ENCODE measurements around the gene GSTP1.
"Not testable (repeated sequence)": the region's sequence is repeated elsewhere in the genome, so short reads cannot be mapped to it uniquely, and the experiment has no call there.

The GSTP1 gene

GRCh38 chr11:67621928-67622327, 38.3 kb downstream of the GSTP1 start:
- H3K27me3 Mint-ChIP-seq; H3K36me3 Mint-ChIP-seq (ENCODE audit: low read depth); H3K4me3 Mint-ChIP-seq; H3K9me3 Mint-ChIP-seq; H3K27ac Mint-ChIP-seq; H3K4me1 Mint-ChIP-seq (ENCODE audit: low read depth); DNase-seq: not testable (repeated sequence)

- not testable (repeated sequence) for H3K4me3 Mint-ChIP-seq; DNase-seq; H3K9me3 Mint-ChIP-seq; H3K4me1 Mint-ChIP-seq (ENCODE audit: low read depth); H3K36me3 Mint-ChIP-seq (ENCODE audit: low read depth); H3K27me3 Mint-ChIP-seq; H3K27ac Mint-ChIP-seq
These were observed 39.3 kb downstream of the GSTP1 start for GRCh38 chr11:67622905-67623304.

- not testable (repeated sequence) for H3K4me1 Mint-ChIP-seq (ENCODE audit: low read depth); H3K27me3 Mint-ChIP-seq; H3K9me3 Mint-ChIP-seq; H3K36me3 Mint-ChIP-seq (ENCODE audit: low read depth); DNase-seq; H3K27ac Mint-ChIP-seq; H3K4me3 Mint-ChIP-seq
These were observed 40.2 kb downstream of the GSTP1 start for GRCh38 chr11:67623795-67624194.

GRCh38 chr11:67626131-67626833, 42.7 kb downstream of the GSTP1 start:
- H3K36me3 Mint-ChIP-seq (ENCODE audit: low read depth); H3K4me3 Mint-ChIP-seq; H3K9me3 Mint-ChIP-seq; H3K27me3 Mint-ChIP-seq: not testable (repeated sequence)
- H3K4me1 Mint-ChIP-seq (ENCODE audit: low read depth), result peaks cover 11% of the 10 kb centered on the region
- H3K27ac Mint-ChIP-seq, result peak overlapping the region; percentile 28
- peak; percentile 21 for DNase-seq

GRCh38 chr11:67626970-67627369, 43.4 kb downstream of the GSTP1 start:
- H3K9me3 Mint-ChIP-seq, result no peaks in the 10 kb centered on the region
- no peaks in the 10 kb centered on the region for H3K27me3 Mint-ChIP-seq
- H3K36me3 Mint-ChIP-seq (ENCODE audit: low read depth), result peaks cover 10% of the 10 kb centered on the region
- DNase-seq, result no peak
- H3K4me3 Mint-ChIP-seq, result no peak overlapping the region
- peaks cover 11% of the 10 kb centered on the region for H3K4me1 Mint-ChIP-seq (ENCODE audit: low read depth)
- H3K27ac Mint-ChIP-seq, result no peak overlapping the region

GRCh38 chr11:67627441-67627811, 43.8 kb downstream of the GSTP1 start:
- Mint-ChIP-seq H3K27ac (no peak overlapping the region), H3K36me3 (ENCODE audit: low read depth) (peaks cover 10% of the 10 kb centered on the region), H3K4me1 (ENCODE audit: low read depth) (peaks cover 11% of the 10 kb centered on the region), H3K27me3 (no peaks in the 10 kb centered on the region), H3K9me3 (no peaks in the 10 kb centered on the region), H3K4me3 (no peak overlapping the region)
- DNase-seq, result peak; percentile 18

GRCh38 chr11:67627812-67628624, 44.4 kb downstream of the GSTP1 start:
- Mint-ChIP-seq H3K27ac (no peak overlapping the region), H3K4me1 (ENCODE audit: low read depth) (peaks cover 11% of the 10 kb centered on the region), H3K9me3 (no peaks in the 10 kb centered on the region), H3K27me3 (no peaks in the 10 kb centered on the region), H3K36me3 (ENCODE audit: low read depth) (peaks cover 10% of the 10 kb centered on the region), H3K4me3 (peak overlapping the region; percentile 74)
- DNase-seq, result peak; percentile 30

- H3K27me3 Mint-ChIP-seq, result no peaks in the 10 kb centered on the region
- H3K4me3 Mint-ChIP-seq, result peak overlapping the region; percentile 74
- H3K9me3 Mint-ChIP-seq, result no peaks in the 10 kb centered on the region
- peaks cover 11% of the 10 kb centered on the region for H3K4me1 Mint-ChIP-seq (ENCODE audit: low read depth)
- H3K27ac Mint-ChIP-seq, result peak overlapping the region; percentile 64
- DNase-seq, result no peak
- H3K36me3 Mint-ChIP-seq (ENCODE audit: low read depth), result peaks cover 10% of the 10 kb centered on the region
These were observed 45.2 kb downstream of the GSTP1 start for GRCh38 chr11:67628710-67629385.

GRCh38 chr11:67629386-67630227, 46.0 kb downstream of the GSTP1 start, which contains the start of gene NUDT8:
TSS of gene NUDT8 (minus strand) at chr11:67629937. CDS start at chr11:67629911, 26 bp downstream.
- Mint-ChIP-seq H3K27me3 (no peaks in the 10 kb centered on the region), H3K27ac (peak within 1 kb of the TSS; percentile 93), H3K36me3 (ENCODE audit: low read depth) (peaks cover 10% of the 10 kb centered on the region), H3K9me3 (no peaks in the 10 kb centered on the region), H3K4me1 (ENCODE audit: low read depth) (peaks cover 11% of the 10 kb centered on the region), H3K4me3 (peak within 1 kb of the TSS; percentile 80)
- DNase-seq, result peak; percentile 92

GRCh38 chr11:67630228-67630942, 46.8 kb downstream of the GSTP1 start:
- Mint-ChIP-seq H3K4me3 (peak overlapping the region; percentile 80), H3K4me1 (ENCODE audit: low read depth) (peaks cover 11% of the 10 kb centered on the region), H3K27ac (peak overlapping the region; percentile 93), H3K9me3 (no peaks in the 10 kb centered on the region), H3K27me3 (no peaks in the 10 kb centered on the region), H3K36me3 (ENCODE audit: low read depth) (peaks cover 10% of the 10 kb centered on the region)
- DNase-seq, result peak; percentile 97

- peaks cover 10% of the 10 kb centered on the region for H3K36me3 Mint-ChIP-seq (ENCODE audit: low read depth)
- peak overlapping the region; percentile 80 for H3K4me3 Mint-ChIP-seq
- no peaks in the 10 kb centered on the region for H3K27me3 Mint-ChIP-seq
- peaks cover 11% of the 10 kb centered on the region for H3K4me1 Mint-ChIP-seq (ENCODE audit: low read depth)
- no peaks in the 10 kb centered on the region for H3K9me3 Mint-ChIP-seq
- no peak for DNase-seq
- peak overlapping the region; percentile 91 for H3K27ac Mint-ChIP-seq
These were observed 47.3 kb downstream of the GSTP1 start for GRCh38 chr11:67630943-67631331.

- H3K27ac Mint-ChIP-seq, result no peak overlapping the region
- H3K9me3 Mint-ChIP-seq, result no peaks in the 10 kb centered on the region
- peak overlapping the region; percentile 80 for H3K4me3 Mint-ChIP-seq
- H3K27me3 Mint-ChIP-seq, result no peaks in the 10 kb centered on the region
- H3K36me3 Mint-ChIP-seq (ENCODE audit: low read depth), result peaks cover 10% of the 10 kb centered on the region
- H3K4me1 Mint-ChIP-seq (ENCODE audit: low read depth), result peaks cover 11% of the 10 kb centered on the region
- no peak for DNase-seq
These were observed 47.8 kb downstream of the GSTP1 start for GRCh38 chr11:67631411-67631810.

- no peak overlapping the region for H3K27ac Mint-ChIP-seq
- H3K36me3 Mint-ChIP-seq (ENCODE audit: low read depth), result peaks cover 7% of the 10 kb centered on the region
- H3K9me3 Mint-ChIP-seq, result no peaks in the 10 kb centered on the region
- DNase-seq, result no peak
- peaks cover 11% of the 10 kb centered on the region for H3K4me1 Mint-ChIP-seq (ENCODE audit: low read depth)
- H3K4me3 Mint-ChIP-seq, result no peak overlapping the region
- no peaks in the 10 kb centered on the region for H3K27me3 Mint-ChIP-seq
These were observed 48.2 kb downstream of the GSTP1 start for GRCh38 chr11:67631853-67632174.
